Measurements from ENCODE around the gene ZMYND15. TPM values are rescaled to one million over a fixed set of nuclear protein-coding genes. Genes with fewer than 3 reads are reported as not detected.

The ZMYND15 gene
- total RNA-seq, 1 experiment from 2014 or later = 2.8 TPM

DNA sequence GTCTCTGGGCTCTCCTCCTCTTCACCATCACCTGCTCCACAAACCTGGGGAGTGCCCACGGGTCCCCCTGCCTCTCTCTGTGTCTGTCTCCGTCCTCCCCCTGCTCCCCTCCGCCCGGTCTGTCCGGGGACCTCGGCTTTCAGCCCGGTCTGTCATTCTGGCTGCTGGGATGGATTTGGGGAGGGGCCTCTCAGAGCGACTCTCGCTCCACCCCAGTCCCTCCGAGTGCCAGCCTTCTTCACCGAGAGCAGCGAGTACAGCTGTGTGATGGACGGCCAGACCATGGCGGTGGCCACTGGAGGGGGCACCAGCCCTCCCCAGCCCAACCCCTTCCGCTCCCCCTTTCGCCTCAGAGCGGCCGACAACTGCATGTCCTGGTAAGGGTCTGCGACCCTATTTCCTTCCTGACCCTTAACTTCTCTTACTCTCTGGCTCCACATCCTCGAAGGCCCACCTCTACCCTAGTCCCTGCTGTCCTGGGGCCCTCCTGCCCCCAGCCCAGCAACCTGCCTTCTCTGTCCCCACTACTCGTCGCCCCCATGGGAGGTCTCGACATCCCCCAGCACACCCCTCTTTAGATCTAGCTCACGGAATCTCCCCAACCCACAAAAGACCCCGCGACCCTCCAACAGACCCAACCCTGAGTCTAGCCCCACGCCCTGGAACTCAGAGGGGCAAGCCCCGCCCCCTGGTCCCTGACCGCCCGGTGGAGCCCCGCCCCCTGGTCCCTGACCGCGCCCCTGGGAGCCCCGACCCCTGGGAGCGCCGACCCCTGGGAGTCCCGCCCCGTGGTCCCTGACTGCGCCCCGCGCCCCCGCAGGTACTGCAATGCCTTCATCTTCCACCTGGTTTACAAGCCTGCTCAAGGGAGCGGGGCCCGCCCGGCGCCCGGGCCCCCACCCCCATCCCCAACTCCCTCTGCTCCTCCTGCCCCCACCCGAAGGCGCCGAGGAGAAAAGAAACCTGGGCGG lies 5.7 kb downstream of the ZMYND15 start:
- Histone ChIP-seq H2AFZ (ENCODE audit: low read depth, low read length, poor library complexity, severe bottlenecking) (no peak overlapping the region), H3K9me2 (ENCODE audit: insufficient read depth) (no peaks in the 10 kb centered on the region), H3K9me3 (ENCODE audit: control insufficient read depth in 1 of 2, insufficient read depth in 1 of 2, low read depth in 1 of 2, low read length in 2 of 2) (no peaks in the 10 kb centered on the region), H3K4me1 (ENCODE audit: control insufficient read depth in 1 of 2, insufficient read depth in 2 of 2, low read length in 2 of 2) (peaks cover under 1 to 2% of the 10 kb centered on the region in 2 experiments; a peak in 3 of 4 replicates), H3K4me2 (ENCODE audit: low read length) (no peak overlapping the region), H3K79me2 (ENCODE audit: insufficient read depth, low read length) (no peaks in the 10 kb centered on the region), H3K27ac (ENCODE audit: low read depth, low read length) (no peak overlapping the region), H4K20me1 (ENCODE audit: insufficient read depth) (no peaks in the 10 kb centered on the region), H3K27me3 (ENCODE audit: insufficient read depth, low read length) (no peaks in the 10 kb centered on the region), H3K4me3 (replicated peaks in 1 of 2; ENCODE audit: low read depth in 1 of 2, low read length in 2 of 2) (no peak overlapping the region), H3K9ac (ENCODE audit: low read length) (no peak overlapping the region), H3K36me3 (ENCODE audit: control insufficient read depth in 1 of 2, insufficient read depth in 2 of 2, low read length in 2 of 2) (no peaks in the 10 kb centered on the region)
- POLR2A ChIA-PET = no interaction called here
- intact Hi-C loops (cut with micrococcal nuclease) = no loop called here
- 0 out of 2 replicates have a peak, but pooled peaks have one; percentile 34 for ATAC-seq
- TF ChIP-seq CBX3 (IDR thresholded peaks at IDR 0.05; ENCODE audit: low read depth) = no peak
- no peak for DNase-seq (ENCODE audit: low read depth, low spot score)
- CTCF ChIA-PET = interaction anchor here (0.6 kb wide), 1 partner anchor 242 kb away, joined by 3 read pairs; the partner anchor contains the start of gene CAMTA2
- BruUV-seq (replicated peaks) = no TSS peak
- RAD21 ChIA-PET (ENCODE audit: low non-redundant PET in 1 of 2, low total read pairs in 2 of 2, uncharacterized antibody in 2 of 2, unreplicated experiment in 2 of 2) = no interaction called here

DNA sequence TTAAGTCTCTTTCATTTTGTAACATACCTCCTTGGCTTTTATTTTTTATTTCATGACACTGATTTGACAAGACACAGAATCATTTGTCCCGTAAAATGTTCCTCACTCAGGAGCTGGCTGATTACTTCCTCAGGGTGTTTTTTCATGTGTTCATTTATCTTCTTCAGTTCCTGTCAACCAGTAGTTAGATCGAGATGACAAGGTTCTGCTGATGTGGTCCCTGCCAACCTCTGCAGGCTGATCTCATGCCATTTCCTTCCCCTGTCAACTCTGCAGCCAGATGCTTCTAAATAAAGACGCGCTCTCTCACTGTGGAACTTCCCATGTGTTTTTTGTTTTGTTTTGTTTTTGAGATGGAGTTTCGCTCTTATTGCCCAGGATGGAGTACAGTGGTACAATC lies 8.2 kb downstream of the ZMYND15 start:
- H4K20me1 ChIP-seq (ENCODE audit: insufficient read depth) = no peaks in the 10 kb centered on the region
- POLR2A ChIA-PET = no interaction called here

More for the DNA sequence above, 8.2 kb downstream of the ZMYND15 start:
- TF ChIP-seq TCF7L2 (IDR thresholded peaks at IDR 0.05; ENCODE audit: borderline replicate concordance, extremely low read depth, insufficient read depth, insufficient read length) (no peak), POLR2A (IDR thresholded peaks at IDR 0.05; ENCODE audit: borderline replicate concordance, extremely low read depth, insufficient read depth, insufficient read length) (no peak), JUND (IDR thresholded peaks at IDR 0.05) (no peak), ZFX (IDR thresholded peaks at IDR 0.05) (no peak), CBX3 (IDR thresholded peaks at IDR 0.05; ENCODE audit: low read depth) (no peak), CEBPB (IDR thresholded peaks at IDR 0.05; ENCODE audit: low read depth) (no peak)
- TF ChIP-seq, protein P1, sequence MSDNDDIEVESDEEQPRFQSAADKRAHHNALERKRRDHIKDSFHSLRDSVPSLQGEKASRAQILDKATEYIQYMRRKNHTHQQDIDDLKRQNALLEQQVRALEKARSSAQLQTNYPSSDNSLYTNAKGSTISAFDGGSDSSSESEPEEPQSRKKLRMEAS (IDR thresholded peaks at IDR 0.05) = no peak
- intact Hi-C loops (cut with micrococcal nuclease) = no loop called here
- Histone ChIP-seq H3K79me2 (ENCODE audit: insufficient read depth, low read length) (no peaks in the 10 kb centered on the region), H3K27ac (ENCODE audit: low read depth, low read length) (no peak overlapping the region), H3K27me3 (ENCODE audit: insufficient read depth, low read length) (no peaks in the 10 kb centered on the region), H3K9me2 (ENCODE audit: insufficient read depth) (no peaks in the 10 kb centered on the region), H3K9me3 (ENCODE audit: control insufficient read depth in 1 of 2, insufficient read depth in 1 of 2, low read depth in 1 of 2, low read length in 2 of 2) (no peaks in the 10 kb centered on the region), H3K4me1 (ENCODE audit: control insufficient read depth in 1 of 2, insufficient read depth in 2 of 2, low read length in 2 of 2) (no peaks in the 10 kb centered on the region), H3K9ac (ENCODE audit: low read length) (no peak overlapping the region), H2AFZ (ENCODE audit: low read depth, low read length, poor library complexity, severe bottlenecking) (no peak overlapping the region), H3K4me3 (replicated peaks in 1 of 2; ENCODE audit: low read depth in 1 of 2, low read length in 2 of 2) (no peak overlapping the region), H3K4me2 (ENCODE audit: low read length) (no peak overlapping the region), H3K36me3 (ENCODE audit: control insufficient read depth in 1 of 2, insufficient read depth in 2 of 2, low read length in 2 of 2) (no peaks in the 10 kb centered on the region)
- BruUV-seq (replicated peaks) = no TSS peak
- CTCF ChIA-PET = no interaction called here
- DNase-seq (ENCODE audit: low read depth, low spot score) (no peak), ATAC-seq (no peak)
- RAD21 ChIA-PET (ENCODE audit: low non-redundant PET in 1 of 2, low total read pairs in 2 of 2, uncharacterized antibody in 2 of 2, unreplicated experiment in 2 of 2) = no interaction called here
